Vagina (tissue), 2 donors: ENCODE results near the gene ZNF853. TPM values are rescaled to one million over a fixed set of nuclear protein-coding genes. Genes with fewer than 3 reads are reported as not detected.
"Not testable (repeated sequence)": the region's sequence is repeated elsewhere in the genome, so short reads cannot be mapped to it uniquely, and the experiment has no call there.

Experiments used
- DNase-seq, 2 donors: peaks; one replicate each; pipeline ENCODE4 v3.0.0-alpha.2; 2017; ENCODE audit errors: extremely low spot score in 2 of 2
- H3K27ac ChIP-seq: fragments of 200-600 bp; sonication (generic); one replicate; pipeline ENCODE4 v1.5.1; 2019
- H3K27me3 ChIP-seq: fragments of 200-600 bp; sonication (generic); one replicate; pipeline ENCODE4 v1.5.1; 2019
- H3K36me3 ChIP-seq, 2 donors: fragments of 200-600 bp; sonication (generic); one replicate each; pipeline ENCODE4 v1.5.1; 2017 to 2019
- H3K4me1 ChIP-seq: fragments of 200-600 bp; sonication (generic); one replicate; pipeline ENCODE4 v1.5.1; 2019
- H3K4me3 ChIP-seq, 2 donors: fragments of 200-600 bp; sonication (generic); 1 replicate in 1 of 2; 2 replicates in 1 of 2; pipeline ENCODE4 v1.5.1; 2016 to 2019
- H3K9me3 ChIP-seq: fragments of 200-600 bp; sonication (generic); one replicate; pipeline ENCODE4 v1.5.1; 2019
- CTCF ChIP-seq, 3 experiments: fragments of 450-650 bp in 2 of 3; fragments of 200-600 bp in 1 of 3; sonication (generic) in 1 of 3; IDR thresholded peaks; one replicate each; pipeline ENCODE4 v1.5.1; 2017 to 2019; ENCODE audit warnings: antibody characterized with exemption in 3 of 3, mild to moderate bottlenecking in 2 of 3, moderate library complexity in 2 of 3
- POLR2A ChIP-seq, 2 donors: fragments of 450-650 bp; IDR thresholded peaks; one replicate each; pipeline ENCODE4 v1.6.1; 2017; ENCODE audit warnings: antibody characterized with exemption in 2 of 2, mild to moderate bottlenecking in 2 of 2, moderate library complexity in 2 of 2
- POLR2AphosphoS5 ChIP-seq, 2 donors: sonication (generic); formaldehyde crosslinking; IDR thresholded peaks; one replicate each; pipeline ENCODE4 v1.9.0; 2017; ENCODE audit warnings: antibody characterized with exemption in 2 of 2, mild to moderate bottlenecking in 2 of 2, low read depth in 1 of 2; ENCODE audit not compliant: insufficient read depth in 1 of 2
- intact Hi-C: fragments of 100-400 bp; cut with DNase I; formaldehyde crosslinking; loops from one replicate; pipeline ENCODE4 v1.15.1; 2023
- total RNA-seq: library from RNA; depleted of rRNA; stranded (reverse); fragments of >200 nt; gene quantifications from one replicate; pipeline ENCODE4 v1.2.3, GENCODE V29; 2016

ZNF853 gene
- total RNA-seq, 1 donor from 2014 or later: 14.0 TPM

GRCh38 chr7:6630007-6630849 lies 14.8 kb downstream of the ZNF853 start:
- H3K27ac ChIP-seq: no peak overlapping the region
- no peaks in the 10 kb centered on the region for H3K27me3 ChIP-seq
- intact Hi-C loops: no loop called here
- TF ChIP-seq POLR2AphosphoS5 (IDR thresholded peaks at IDR 0.05; ENCODE audit: insufficient read depth in 1 of 2, low read depth in 1 of 2) (no peak), CTCF (IDR thresholded peaks at IDR 0.05) (no peak), POLR2A (IDR thresholded peaks at IDR 0.05) (no peak)
- H3K4me1 ChIP-seq: no peaks in the 10 kb centered on the region
- DNase-seq: no peak
- H3K9me3 ChIP-seq: no peaks in the 10 kb centered on the region
- no peaks in the 10 kb centered on the region for H3K36me3 ChIP-seq
- no peak overlapping the region for H3K4me3 ChIP-seq

- no peak overlapping the region for H3K4me3 ChIP-seq
- H3K27ac ChIP-seq: no peak overlapping the region
- H3K4me1 ChIP-seq: peaks cover 5% of the 10 kb centered on the region
- TF ChIP-seq POLR2AphosphoS5 (IDR thresholded peaks at IDR 0.05; ENCODE audit: insufficient read depth in 1 of 2, low read depth in 1 of 2) (no peak), POLR2A (IDR thresholded peaks at IDR 0.05) (no peak), CTCF (IDR thresholded peaks at IDR 0.05) (no peak)
- intact Hi-C loops: no loop called here
- no peaks in the 10 kb centered on the region for H3K9me3 ChIP-seq
- H3K27me3 ChIP-seq: no peaks in the 10 kb centered on the region
- no peaks in the 10 kb centered on the region for H3K36me3 ChIP-seq
- DNase-seq: no peak
Measured at GRCh38 chr7:6631605-6632004, 16.2 kb downstream of the ZNF853 start.

- Histone ChIP-seq H3K27ac (no peak overlapping the region), H3K4me1 (peaks cover 22% of the 10 kb centered on the region), H3K36me3 (no peaks in the 10 kb centered on the region), H3K9me3 (no peaks in the 10 kb centered on the region), H3K4me3 (no peak overlapping the region), H3K27me3 (no peaks in the 10 kb centered on the region)
- no peak for DNase-seq
- intact Hi-C loops: no loop called here
- no peak for TF ChIP-seq POLR2A (IDR thresholded peaks at IDR 0.05)
- TF ChIP-seq POLR2AphosphoS5 (IDR thresholded peaks at IDR 0.05; ENCODE audit: insufficient read depth in 1 of 2, low read depth in 1 of 2): no peak
- TF ChIP-seq CTCF (IDR thresholded peaks at IDR 0.05): no peak
Measured at GRCh38 chr7:6634021-6634420, 18.6 kb downstream of the ZNF853 start.

GRCh38 chr7:6634971-6635370 lies 19.6 kb downstream of the ZNF853 start:
- DNase-seq, H3K27ac ChIP-seq, H3K27me3 ChIP-seq, H3K36me3 ChIP-seq, H3K4me3 ChIP-seq, intact Hi-C loops, H3K9me3 ChIP-seq: not testable (repeated sequence)
- peaks cover 32% of the 10 kb centered on the region for H3K4me1 ChIP-seq

GRCh38 chr7:6636741-6637543 lies 21.5 kb downstream of the ZNF853 start, which contains the start of gene ZNF316:
TSS of gene ZNF316 (plus strand) at chr7:6637318. CDS start at chr7:6642410, 5,092 bp downstream.
- intact Hi-C loops: no loop called here
- no peaks in the 10 kb centered on the region for H3K27me3 ChIP-seq
- no peaks in the 10 kb centered on the region for H3K9me3 ChIP-seq
- TF ChIP-seq POLR2AphosphoS5 (IDR thresholded peaks at IDR 0.05; ENCODE audit: insufficient read depth in 1 of 2, low read depth in 1 of 2) (peak in 1 of 2 donors; percentile 25), CTCF (IDR thresholded peaks at IDR 0.05) (no peak), POLR2A (IDR thresholded peaks at IDR 0.05) (peak in 1 of 2 donors; percentile 36)
- peaks cover 34% of the 10 kb centered on the region for H3K4me1 ChIP-seq
- peak within 1 kb of the TSS; percentile 81 to 99 for H3K4me3 ChIP-seq
- peaks cover 0 to 12% of the 10 kb centered on the region in 2 donors for H3K36me3 ChIP-seq
- no peak for DNase-seq
- H3K27ac ChIP-seq: peak within 1 kb of the TSS; percentile 87
